ENCODE measurements around the gene TRIM31. TPM values are rescaled to one million over a fixed set of nuclear protein-coding genes. Genes with fewer than 3 reads are reported as not detected.

Gene TRIM31
- total RNA-seq, 1 donor from 2014 or later: not detected

Other genes starting within 250 kb of the TRIM31 start
- 526 TPM for gene HLA-A, start 170.6 kb downstream of the TRIM31 start, total RNA-seq
- 21.1 TPM for gene POLR1H, start 51.8 kb downstream of the TRIM31 start, total RNA-seq
- gene PPP1R11, start 45.9 kb downstream of the TRIM31 start, total RNA-seq: 41.1 TPM
- not detected for gene RNF39, start 37.3 kb downstream of the TRIM31 start, total RNA-seq
- gene TRIM40, start 23.1 kb upstream of the TRIM31 start, total RNA-seq: not detected
- not detected for gene TRIM10, start 48.1 kb upstream of the TRIM31 start, total RNA-seq
- not detected for gene TRIM15, start 50.5 kb upstream of the TRIM31 start, total RNA-seq
- 32.1 TPM for gene TRIM26, start 100.3 kb upstream of the TRIM31 start, total RNA-seq
- gene TRIM39, start 213.8 kb upstream of the TRIM31 start, total RNA-seq: 10.4 TPM
- gene RPP21, start 232.1 kb upstream of the TRIM31 start, total RNA-seq: 22.8 TPM

Data from mesenteric fat pad (tissue), 1 donor.